ENCODE data around the gene AKR1C2.
"Not testable (repeated sequence)": the region's sequence is repeated elsewhere in the genome, so short reads cannot be mapped to it uniquely, and the experiment has no call there.

The AKR1C2 gene

DNA sequence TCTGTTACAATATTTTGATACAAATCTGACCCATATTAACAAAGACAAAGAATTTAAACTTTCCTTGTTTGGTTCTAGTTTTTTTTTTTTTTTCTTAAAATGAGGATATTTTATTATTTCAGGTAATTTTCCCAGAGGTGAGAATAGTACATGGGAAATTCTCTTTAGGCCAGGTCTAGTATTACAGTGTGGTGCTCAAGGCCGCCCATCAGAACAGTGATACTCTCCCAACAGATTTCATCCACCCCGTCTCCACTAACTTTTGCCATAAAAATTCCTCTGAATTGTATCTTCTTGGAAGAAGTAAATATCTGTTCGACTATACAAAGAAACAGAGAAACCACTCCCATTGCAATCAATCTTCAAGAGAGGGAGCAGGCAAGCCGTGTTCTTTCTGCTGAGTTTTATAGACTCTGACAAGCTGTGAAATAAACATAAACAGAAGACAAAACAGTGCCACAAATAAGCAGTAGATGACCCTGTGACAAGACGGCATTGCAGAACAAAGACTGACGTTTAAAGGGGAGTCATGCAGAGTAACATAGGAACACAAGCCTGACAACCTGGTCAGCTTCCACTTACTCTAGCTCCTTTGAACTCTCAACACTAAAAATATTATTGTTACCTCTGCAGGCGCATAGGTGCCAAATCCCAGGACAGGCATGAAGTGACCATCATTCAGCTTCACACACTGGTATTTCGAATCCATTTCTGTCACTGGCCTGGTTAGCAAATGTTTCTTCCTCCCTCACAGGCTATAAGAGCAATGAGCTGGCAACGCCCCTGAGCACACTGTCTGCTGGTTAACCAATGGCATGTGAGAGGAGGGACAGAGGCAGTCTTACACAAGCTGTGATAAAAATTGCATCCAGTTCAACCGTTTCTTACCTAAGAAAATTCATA lies at the start of gene AKR1C2:
Gene AKR1C2, minus strand, starts transcription at position 731 of the 903 bp plus-strand sequence. Its CDS starts 22 bp downstream, at position 709.
- not testable (repeated sequence) for DNase-seq (ENCODE audit: low read depth, low spot score)

DNA sequence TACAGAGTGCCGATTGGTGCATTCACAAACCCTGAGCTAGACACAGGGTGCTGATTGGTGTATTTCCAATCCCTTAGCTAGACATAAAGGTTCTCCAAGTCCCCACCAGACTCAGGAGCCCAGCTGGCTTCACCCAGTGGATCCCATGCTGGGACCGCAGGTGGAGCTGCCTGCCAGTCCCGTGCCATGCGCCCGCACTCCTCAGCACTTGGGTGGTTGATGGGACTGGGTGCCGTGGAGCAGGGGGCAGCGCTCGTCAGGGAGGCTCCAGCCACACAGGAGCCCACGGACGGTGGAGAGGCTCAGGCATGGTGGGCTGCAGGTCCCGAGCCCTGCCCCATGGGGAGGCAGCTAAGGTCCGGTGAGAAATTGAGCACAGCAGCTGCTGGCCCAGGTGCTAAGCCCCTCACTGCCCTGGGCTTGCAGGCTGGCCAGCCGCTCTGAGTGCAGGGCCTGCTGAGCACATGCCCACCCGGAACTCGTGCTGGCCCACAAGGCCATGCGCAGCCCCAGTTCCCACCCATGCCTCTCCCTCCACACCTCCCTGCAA lies 49.4 kb upstream of the AKR1C2 start:
- DNase-seq (ENCODE audit: low read depth, low spot score): not testable (repeated sequence)

GRCh38 chr10:5047912-5048628 lies 44.4 kb upstream of the AKR1C2 start:
- DNase-seq (ENCODE audit: low read depth, low spot score): no peak

DNA sequence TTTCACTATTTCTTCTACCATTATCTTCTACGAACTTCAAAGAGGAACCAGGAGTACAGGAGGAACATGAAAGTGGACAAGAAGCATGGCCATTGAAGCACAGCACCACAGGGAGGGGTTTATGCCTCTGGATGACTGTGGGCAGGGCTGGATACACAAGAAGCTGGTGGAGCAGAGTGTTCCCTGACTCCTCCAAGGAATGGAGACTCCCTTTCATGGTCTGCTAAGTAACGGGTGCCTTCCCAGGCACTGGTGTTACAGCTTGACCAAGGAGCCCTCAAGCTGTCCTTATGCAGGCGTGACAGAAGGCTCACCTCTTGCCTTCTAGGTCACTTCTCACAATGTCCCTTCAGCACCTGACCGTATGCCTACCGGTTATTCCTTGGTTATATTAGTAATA lies 43.4 kb upstream of the AKR1C2 start:
- DNase-seq (ENCODE audit: low read depth, low spot score): not testable (repeated sequence)

GRCh38 chr10:5046410-5046809 lies 42.8 kb upstream of the AKR1C2 start:
- DNase-seq (ENCODE audit: low read depth, low spot score): no peak

DNA sequence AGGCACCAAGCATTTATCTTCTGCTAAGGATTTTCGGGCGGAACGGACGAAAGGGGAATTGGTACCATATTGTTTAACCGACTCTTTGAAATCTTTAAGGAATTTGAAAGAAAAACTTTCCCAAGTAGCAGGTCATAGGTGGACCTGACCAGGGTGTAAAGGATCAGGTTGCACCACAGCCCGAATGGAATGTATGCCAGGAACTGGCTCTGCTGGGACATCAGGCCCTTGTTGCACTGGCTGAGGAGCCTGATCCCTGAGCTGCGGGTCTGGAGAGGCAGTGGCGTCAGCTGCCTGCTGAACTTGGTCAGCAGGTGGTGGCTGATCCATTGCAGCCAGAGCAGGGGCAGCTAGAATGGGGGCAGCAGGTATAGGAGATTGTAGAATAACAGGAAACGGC lies 41.4 kb upstream of the AKR1C2 start:
- no peak for DNase-seq (ENCODE audit: low read depth, low spot score)

GRCh38 chr10:5043716-5044115 lies 40.1 kb upstream of the AKR1C2 start:
- no peak for DNase-seq (ENCODE audit: low read depth, low spot score)

- no peak for DNase-seq (ENCODE audit: low read depth, low spot score)
Observed at GRCh38 chr10:5042922-5043321, 39.3 kb upstream of the AKR1C2 start.

DNA sequence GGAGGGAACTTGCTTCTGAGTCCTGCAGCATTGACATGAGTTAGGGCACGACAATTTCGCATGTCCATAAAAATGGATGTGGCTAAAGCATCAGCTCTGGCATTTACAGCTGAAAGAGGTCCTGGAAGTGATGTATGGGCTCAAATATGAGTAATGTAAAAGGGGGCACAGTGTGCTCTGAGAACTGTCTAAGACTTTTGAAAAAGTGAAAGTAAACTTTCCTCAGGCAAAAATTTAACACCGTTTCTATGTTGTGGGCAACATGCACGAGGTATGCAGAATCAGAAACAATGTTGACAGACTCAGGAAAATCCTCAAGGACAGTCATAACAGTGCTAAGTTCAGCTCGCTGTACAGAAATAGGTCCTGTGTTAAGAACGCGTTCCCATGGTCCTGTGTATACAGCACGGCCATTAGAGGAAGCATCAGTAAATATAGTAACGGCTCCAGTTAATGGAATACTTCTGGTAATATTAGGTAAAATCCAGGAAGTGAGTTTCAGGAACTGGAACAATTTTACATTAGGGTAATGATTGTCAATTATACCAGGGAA lies 37.9 kb upstream of the AKR1C2 start:
- no peak for DNase-seq (ENCODE audit: low read depth, low spot score)

- DNase-seq (ENCODE audit: low read depth, low spot score): peak; percentile 57
Observed at GRCh38 chr10:5040781-5041470, 37.3 kb upstream of the AKR1C2 start.

- no peak for DNase-seq (ENCODE audit: low read depth, low spot score)
Observed at GRCh38 chr10:5040010-5040673, 36.5 kb upstream of the AKR1C2 start.

GRCh38 chr10:5038733-5039132 lies 35.1 kb upstream of the AKR1C2 start:
- no peak for DNase-seq (ENCODE audit: low read depth, low spot score)

GRCh38 chr10:5038101-5038500 lies 34.4 kb upstream of the AKR1C2 start:
- no peak for DNase-seq (ENCODE audit: low read depth, low spot score)

GRCh38 chr10:5036511-5036910 lies 32.9 kb upstream of the AKR1C2 start:
- DNase-seq (ENCODE audit: low read depth, low spot score): no peak

DNA sequence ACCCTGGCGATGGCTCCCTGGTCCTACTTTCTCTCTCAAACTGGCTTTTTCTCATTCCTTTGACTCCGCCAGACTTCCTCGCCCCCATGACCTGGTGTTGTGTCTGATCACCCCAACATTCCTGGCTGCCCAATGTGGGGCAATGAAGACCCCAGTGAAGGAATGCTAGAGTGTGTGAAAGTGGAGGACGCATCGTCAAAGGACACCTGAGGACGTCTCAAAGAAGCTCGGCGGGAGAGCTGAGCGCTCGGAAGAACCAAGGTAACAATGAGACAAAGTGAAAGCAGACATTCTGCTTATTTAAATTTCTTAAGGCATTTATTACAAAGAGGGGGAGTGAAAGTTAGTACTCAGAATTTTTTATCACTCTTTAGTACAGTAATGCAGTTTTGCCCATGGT lies 31.7 kb upstream of the AKR1C2 start:
- no peak for DNase-seq (ENCODE audit: low read depth, low spot score)

DNA sequence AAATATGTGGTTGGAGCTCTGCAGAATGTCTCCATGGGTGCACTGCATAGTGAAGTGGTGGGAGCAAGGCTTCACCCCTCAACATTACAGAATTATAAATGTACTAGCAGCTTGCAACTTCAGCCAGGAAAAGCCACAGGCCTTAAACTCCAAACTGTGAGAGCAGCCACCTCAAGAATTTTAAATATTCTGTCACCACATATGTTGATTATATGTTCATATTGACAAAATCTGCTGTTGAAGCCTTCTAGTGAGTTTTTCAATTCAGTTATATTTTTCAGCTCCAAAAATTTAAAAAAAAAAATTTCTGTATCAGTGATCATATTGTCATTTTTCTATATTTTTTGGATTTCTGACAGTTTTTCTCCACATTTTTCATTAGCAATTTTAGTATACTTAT lies 30.9 kb upstream of the AKR1C2 start:
- no peak for DNase-seq (ENCODE audit: low read depth, low spot score)

GRCh38 chr10:5033061-5033778 lies 29.6 kb upstream of the AKR1C2 start:
- DNase-seq (ENCODE audit: low read depth, low spot score): no peak

- DNase-seq (ENCODE audit: low read depth, low spot score): not testable (repeated sequence)
Observed at GRCh38 chr10:5032444-5032843, 28.8 kb upstream of the AKR1C2 start.

DNA sequence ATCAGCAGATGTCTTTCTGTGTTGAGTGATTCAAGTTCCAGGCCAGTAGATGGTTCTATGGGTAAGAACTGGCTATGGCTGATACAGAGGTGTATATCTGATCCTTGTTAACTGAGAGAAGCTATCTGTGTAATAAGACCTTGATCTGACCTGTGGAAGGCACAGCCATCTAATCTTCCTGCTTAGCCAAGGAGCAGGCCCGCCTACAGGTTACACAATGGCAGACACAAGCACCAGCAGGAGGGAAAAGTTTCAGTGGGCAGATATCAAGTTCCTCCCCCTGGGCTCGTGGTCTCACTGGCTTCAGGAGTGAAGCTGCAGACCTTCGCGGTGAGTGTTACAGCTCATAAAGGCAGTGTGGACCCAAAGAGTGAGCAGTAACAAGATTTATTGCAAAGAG lies 27.9 kb upstream of the AKR1C2 start:
- not testable (repeated sequence) for DNase-seq (ENCODE audit: low read depth, low spot score)

DNA sequence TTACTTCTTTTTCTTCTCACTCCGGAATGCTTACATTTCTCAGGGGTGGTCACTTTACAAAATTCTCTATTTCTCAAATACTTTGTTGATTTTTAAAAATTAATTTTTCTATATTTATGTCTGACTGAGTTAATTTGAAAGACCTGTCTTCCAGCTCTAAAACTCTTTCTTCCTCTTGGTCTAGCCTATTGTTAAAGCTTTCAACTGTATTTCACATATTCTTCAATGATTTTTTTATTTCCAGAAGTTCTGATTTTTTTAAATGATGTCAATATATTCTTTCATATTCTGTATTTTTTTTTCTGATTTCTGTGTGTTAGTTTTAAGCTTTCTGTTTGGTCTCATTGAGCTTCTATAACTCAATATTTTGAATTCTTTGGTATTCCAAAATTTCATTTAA lies 27.3 kb upstream of the AKR1C2 start:
- no peak for DNase-seq (ENCODE audit: low read depth, low spot score)
